Measurements from ENCODE around the gene ADAMTS12.
A peak's percentile ranks its signal among the peaks of the same experiment; 100 is the strongest.

The ADAMTS12 gene

GRCh38 chr5:33494466-33494865 is 397.3 kb downstream of the ADAMTS12 start:
- Mint-ChIP-seq H3K27me3 (ENCODE audit: low read depth, poor library complexity) (peaks cover 2% of the 10 kb centered on the region), H3K4me3 (no peak overlapping the region), H3K36me3 (ENCODE audit: low read depth) (no peaks in the 10 kb centered on the region), H3K9me3 (no peaks in the 10 kb centered on the region), H3K27ac (no peak overlapping the region), H3K4me1 (no peaks in the 10 kb centered on the region)
- TF ChIP-seq CTCF (IDR thresholded peaks at IDR 0.05) = no peak
- no peak for DNase-seq

GRCh38 chr5:33491941-33492340 is 399.8 kb downstream of the ADAMTS12 start:
- Mint-ChIP-seq H3K4me1 (no peaks in the 10 kb centered on the region), H3K4me3 (no peak overlapping the region), H3K36me3 (ENCODE audit: low read depth) (peaks cover 4% of the 10 kb centered on the region), H3K27ac (no peak overlapping the region), H3K9me3 (peaks cover 5% of the 10 kb centered on the region), H3K27me3 (ENCODE audit: low read depth, poor library complexity) (peaks cover 2% of the 10 kb centered on the region)
- no peak for DNase-seq
- TF ChIP-seq CTCF (IDR thresholded peaks at IDR 0.05) = no peak

- Mint-ChIP-seq H3K9me3 (peaks cover 5% of the 10 kb centered on the region), H3K36me3 (ENCODE audit: low read depth) (peaks cover 4% of the 10 kb centered on the region), H3K4me3 (no peak overlapping the region), H3K27me3 (ENCODE audit: low read depth, poor library complexity) (peaks cover 2% of the 10 kb centered on the region), H3K27ac (no peak overlapping the region), H3K4me1 (peaks cover 6% of the 10 kb centered on the region)
- no peak for DNase-seq
- TF ChIP-seq CTCF (IDR thresholded peaks at IDR 0.05) = no peak
Observed at GRCh38 chr5:33490071-33490665, 401.6 kb downstream of the ADAMTS12 start.

- Mint-ChIP-seq H3K36me3 (ENCODE audit: low read depth) (peaks cover 4% of the 10 kb centered on the region), H3K4me1 (peaks cover 11% of the 10 kb centered on the region), H3K27me3 (ENCODE audit: low read depth, poor library complexity) (peaks cover 2% of the 10 kb centered on the region), H3K4me3 (no peak overlapping the region), H3K27ac (no peak overlapping the region), H3K9me3 (peaks cover 5% of the 10 kb centered on the region)
- no peak for DNase-seq
- no peak for TF ChIP-seq CTCF (IDR thresholded peaks at IDR 0.05)
Observed at GRCh38 chr5:33489481-33490067, 402.2 kb downstream of the ADAMTS12 start.

GRCh38 chr5:33488558-33489355 is 403.0 kb downstream of the ADAMTS12 start:
- no peak overlapping the region for H3K4me3 Mint-ChIP-seq
- DNase-seq = no peak
- no peak for TF ChIP-seq CTCF (IDR thresholded peaks at IDR 0.05)
- peaks cover 5% of the 10 kb centered on the region for H3K9me3 Mint-ChIP-seq
- H3K4me1 Mint-ChIP-seq = peaks cover 13% of the 10 kb centered on the region
- H3K27ac Mint-ChIP-seq = peak overlapping the region; percentile 89
- H3K36me3 Mint-ChIP-seq (ENCODE audit: low read depth) = peaks cover 4% of the 10 kb centered on the region
- peaks cover 2% of the 10 kb centered on the region for H3K27me3 Mint-ChIP-seq (ENCODE audit: low read depth, poor library complexity)
